ENCODE measurements around the gene PKD2L1. TPM values are rescaled to one million over a fixed set of nuclear protein-coding genes. Genes with fewer than 3 reads are reported as not detected.

PKD2L1 gene
- total RNA-seq, 1 donor from 2014 or later: 0.44 TPM

Other genes with a start within 250 kb of the PKD2L1 start
- gene CPN1, start 248.4 kb downstream of the PKD2L1 start, total RNA-seq (ENCODE audit: unreplicated experiment): not detected
- gene ERLIN1, start 144.2 kb downstream of the PKD2L1 start, total RNA-seq (ENCODE audit: unreplicated experiment): 7.6 TPM
- gene CHUK, start 100.6 kb downstream of the PKD2L1 start, total RNA-seq (ENCODE audit: unreplicated experiment): 35.7 TPM
- gene CWF19L1, start 62.6 kb downstream of the PKD2L1 start, total RNA-seq (ENCODE audit: unreplicated experiment): 24.2 TPM
- gene BLOC1S2, start 43.5 kb downstream of the PKD2L1 start, total RNA-seq (ENCODE audit: unreplicated experiment): 82.9 TPM
- 589 TPM for gene SCD, start 17.0 kb upstream of the PKD2L1 start, total RNA-seq (ENCODE audit: unreplicated experiment)
- not detected for gene WNT8B, start 132.8 kb upstream of the PKD2L1 start, total RNA-seq (ENCODE audit: unreplicated experiment)
- 22.3 TPM for gene SEC31B, start 189.6 kb upstream of the PKD2L1 start, total RNA-seq (ENCODE audit: unreplicated experiment)
- gene NDUFB8, start 199.6 kb upstream of the PKD2L1 start, total RNA-seq (ENCODE audit: unreplicated experiment): 284 TPM
- 49.6 TPM for gene HIF1AN, start 205.7 kb upstream of the PKD2L1 start, total RNA-seq (ENCODE audit: unreplicated experiment)

All from glutamatergic neuron (in vitro differentiated cells).